NOMO-1 treated with dmso at 0.1 percent for 144 hours (cell line): ENCODE measurements around the gene TCF4.
A peak's percentile ranks its signal among the peaks of the same experiment; 100 is the strongest.

Source experiments
- DNase-seq: peaks from one replicate; lab custom pipeline; 2025; ENCODE audit not compliant: unreplicated experiment; lab: John Stamatoyannopoulos, UW

Gene TCF4

DNA sequence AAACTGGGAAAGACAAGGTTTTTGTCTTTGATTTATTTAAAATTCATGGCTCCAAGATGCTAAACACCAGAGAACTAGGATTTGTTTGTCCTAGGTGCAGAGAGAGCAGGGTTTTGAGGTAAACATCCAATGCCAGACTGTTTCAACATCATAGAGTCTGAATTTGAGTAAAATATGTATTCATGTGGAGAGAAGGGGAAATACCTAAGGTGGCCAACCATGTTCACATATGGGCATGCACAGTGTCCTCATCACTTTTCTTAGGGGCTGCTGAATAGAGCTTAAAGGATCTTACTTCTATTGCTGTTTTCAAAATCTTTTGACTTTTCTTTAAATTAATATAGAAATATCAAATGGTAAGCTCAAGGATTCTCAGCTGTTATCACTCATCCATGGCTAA is 341.7 kb downstream of the TCF4 start:
- DNase-seq: no peak

DNA sequence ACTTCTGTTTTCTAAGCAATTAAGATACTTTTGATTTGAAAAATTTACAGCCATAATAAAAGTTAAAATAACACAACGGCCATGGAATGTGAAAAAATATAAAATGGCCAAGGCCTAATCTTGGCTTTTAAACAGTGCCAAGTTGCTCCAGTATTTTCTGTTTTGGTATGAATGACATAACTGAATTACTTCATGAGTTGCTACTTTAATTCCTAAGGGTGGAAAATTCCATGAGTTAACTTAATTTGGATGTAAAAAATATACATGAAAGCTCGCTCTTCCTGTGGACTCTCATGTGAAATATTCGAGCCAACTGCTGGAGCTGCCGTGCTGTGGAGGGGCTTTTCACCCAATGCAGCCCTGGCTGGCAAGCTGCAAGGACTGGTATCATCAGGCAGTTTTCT is 342.8 kb downstream of the TCF4 start:
- DNase-seq: no peak

DNA sequence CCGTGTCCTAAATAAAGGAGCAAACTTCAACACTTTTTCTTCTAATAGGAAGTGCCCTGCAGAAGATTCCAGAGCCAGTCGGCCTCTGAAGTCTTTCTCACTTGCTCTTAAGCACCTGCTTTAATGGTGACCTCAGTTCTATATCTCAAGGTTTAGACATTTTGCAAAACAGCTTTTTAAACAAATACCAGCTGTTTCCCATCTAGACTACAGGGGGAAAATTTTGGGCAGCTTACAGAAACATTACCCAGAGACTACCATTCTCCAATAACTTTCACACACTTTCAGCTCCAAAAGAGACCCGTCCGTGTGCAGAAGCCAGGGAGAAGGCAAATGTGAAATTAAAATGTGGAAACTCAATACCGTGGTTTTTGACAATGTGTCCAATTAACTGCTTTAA is 343.4 kb downstream of the TCF4 start:
- DNase-seq: no peak

DNA sequence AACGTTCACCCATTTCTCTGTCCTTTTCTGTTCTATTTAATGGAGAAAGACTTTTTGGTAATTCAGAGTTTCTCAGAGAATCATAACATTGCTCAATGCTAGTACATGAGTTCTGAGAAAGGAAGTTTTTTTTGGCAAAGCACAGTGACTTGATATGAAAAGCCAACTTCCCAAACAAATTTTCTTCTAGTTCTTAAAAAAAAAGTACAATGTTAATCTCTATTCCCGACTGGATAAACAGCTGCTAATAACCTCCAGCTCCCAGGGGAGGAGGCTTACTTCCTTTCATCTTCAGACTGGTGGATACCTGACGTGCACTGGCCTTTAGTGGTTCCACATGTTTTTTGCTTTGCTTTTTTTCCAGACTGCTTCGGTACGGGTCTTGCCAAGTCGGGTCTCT is 344.1 kb downstream of the TCF4 start:
- no peak for DNase-seq

DNA sequence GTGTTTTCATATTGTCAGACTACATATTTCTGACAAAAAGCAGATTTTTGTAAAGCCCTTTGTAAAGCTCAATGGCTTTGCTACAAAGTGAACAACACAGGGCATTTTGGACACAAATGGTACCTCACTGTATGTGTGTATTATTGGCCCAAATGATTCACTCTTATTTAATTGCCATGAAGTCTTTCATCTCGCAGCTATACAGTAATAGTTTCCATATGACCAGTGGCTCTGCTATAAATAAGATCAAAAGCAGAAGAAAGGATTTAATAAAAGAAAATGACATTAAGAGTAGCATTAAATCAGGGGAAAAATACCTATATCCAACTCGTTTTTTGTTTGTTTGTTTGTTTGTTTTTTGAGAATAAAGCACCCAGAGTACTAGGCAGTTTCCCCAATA is 344.7 kb downstream of the TCF4 start:
- no peak for DNase-seq

DNA sequence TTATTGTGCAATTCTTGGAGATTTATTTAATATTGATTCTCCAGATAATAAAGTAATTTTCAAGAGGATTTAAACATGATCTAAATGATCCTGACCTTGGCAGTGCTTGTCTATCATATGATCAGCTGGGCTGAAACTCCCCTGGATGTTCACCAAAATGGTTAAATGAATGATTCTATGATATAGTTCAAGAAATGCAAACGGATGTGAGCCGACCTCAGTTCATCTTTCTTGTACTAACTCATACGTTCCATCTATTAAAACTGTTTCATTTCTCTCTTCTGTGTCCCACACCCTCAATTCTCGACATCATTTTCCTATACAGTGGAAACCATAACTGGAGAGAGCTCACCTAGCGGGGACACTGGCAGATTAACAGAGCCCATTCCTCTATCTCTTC is 347.0 kb downstream of the TCF4 start:
- DNase-seq: no peak

DNA sequence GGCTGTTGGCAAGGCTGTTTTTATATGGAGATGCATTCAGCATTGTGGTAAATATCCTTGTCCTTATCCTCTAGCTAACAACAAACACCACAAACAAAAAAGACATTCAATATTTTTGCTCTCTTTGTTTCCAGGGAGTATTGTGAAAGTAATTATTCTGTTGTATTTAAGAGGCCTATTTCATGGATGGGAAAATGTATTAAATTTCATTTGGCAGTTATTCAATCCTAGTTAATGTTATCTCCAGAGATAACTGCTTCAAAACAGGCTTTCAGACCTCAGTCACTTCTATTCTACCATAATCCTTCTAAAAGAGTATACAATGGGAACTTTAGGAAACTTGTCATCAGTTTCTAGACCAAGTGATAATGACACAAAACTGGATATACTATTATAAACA is 348.3 kb downstream of the TCF4 start:
- DNase-seq: no peak

DNA sequence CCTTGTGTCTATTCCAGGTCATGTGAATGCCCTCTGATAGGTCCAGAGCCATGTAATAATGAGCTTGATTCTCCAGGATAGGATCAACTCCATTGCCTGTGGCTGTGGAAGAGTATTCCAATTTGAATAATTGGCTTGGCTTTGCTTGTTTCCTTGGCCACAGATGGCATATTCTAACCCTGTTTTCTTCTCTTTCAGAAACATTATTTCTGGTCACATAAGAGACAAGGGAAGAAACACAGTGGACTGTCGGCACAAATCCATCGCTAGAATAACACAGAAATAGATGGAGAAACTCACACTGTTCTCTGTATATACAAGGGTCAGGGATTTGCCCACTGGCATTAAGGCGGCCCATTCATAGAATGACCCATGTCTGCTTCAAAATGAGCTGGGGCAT is 350.3 kb downstream of the TCF4 start:
- no peak for DNase-seq

DNA sequence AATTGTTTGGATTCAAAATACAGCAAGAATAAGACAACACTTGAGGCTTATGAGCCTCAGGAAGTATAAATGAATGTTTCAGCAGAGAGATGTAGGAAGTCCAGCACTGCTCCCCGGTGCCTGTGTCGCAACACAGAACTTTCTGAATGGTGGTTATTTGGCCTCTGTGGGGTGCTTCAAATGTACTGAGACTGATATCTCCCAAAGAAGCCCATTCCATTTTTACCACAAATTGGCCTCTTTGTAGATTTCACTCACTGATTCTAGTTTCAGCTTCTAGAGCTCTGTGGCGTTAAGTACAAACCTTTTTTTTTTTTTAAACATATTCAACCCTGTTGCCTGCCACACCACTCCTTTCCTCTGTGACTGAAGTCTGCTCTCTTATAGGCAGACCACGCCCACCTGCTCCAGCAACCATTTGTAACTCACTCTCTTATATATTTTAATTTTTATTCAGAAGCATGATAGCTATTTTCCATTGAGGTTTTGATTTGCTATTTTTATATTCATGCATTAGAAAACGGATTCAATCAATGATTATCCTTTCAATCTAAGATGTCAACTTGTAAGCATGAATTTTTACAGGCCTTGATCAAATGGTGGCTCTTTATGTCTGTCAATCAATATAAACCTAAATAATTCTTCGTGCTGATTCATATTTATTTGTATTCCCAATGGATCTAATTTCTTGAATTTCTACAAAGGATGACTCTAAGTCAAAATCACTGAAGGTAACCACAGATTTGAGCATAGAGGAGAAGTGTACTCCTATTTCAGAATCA is 351.7 kb downstream of the TCF4 start:
- no peak for DNase-seq

DNA sequence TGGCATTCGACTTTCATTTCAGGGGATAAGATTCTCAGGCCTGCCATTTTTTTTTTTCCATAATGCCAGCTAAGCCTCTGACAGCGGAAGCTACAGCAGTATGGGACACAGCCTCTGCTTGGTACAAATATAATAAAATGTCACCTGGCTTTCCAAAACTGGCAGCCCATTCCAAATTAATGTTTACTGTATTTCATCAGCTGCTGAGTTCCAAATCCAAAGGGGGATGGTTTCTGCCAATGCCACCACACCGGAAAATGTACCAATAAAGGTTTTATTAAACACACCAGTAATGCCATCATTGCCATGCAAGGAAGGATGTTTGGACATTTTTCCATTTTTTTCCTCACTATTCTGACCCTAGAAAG is 352.9 kb downstream of the TCF4 start:
- no peak for DNase-seq

DNA sequence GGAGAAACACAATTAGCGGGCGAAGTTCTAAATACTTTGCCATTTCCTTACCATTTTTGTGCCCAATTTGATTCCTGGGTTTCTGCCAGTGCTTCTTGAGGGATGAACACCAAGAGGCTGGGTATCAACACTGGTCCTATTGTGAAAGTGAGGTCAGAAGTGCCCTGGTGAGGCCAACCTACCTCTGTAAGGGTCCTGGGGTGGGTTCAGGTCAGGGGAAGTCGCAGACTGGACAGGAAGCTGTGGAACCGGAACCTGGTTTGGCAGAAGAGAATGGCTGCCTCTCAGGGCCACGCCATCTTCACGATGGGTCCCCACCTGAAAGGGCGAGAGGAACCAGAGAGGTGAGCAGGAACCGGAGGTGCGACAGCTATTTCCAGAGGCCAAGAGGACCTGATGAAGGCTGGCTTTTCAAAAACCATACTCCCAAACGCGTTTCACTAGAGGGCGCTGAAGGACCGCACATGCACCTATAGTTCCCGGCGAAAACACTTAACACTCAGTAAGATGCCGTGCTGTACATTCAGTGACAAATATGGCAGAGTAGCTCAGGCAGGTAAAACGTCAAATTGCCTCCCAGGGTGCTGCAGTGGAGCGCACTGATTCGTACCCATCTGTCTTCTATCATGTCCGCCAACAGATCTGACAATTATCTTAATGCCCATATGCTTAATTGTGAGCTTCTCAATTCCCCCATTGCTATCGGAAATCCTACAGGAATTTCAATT is 353.5 kb downstream of the TCF4 start:
- DNase-seq: peak; percentile 49

DNA sequence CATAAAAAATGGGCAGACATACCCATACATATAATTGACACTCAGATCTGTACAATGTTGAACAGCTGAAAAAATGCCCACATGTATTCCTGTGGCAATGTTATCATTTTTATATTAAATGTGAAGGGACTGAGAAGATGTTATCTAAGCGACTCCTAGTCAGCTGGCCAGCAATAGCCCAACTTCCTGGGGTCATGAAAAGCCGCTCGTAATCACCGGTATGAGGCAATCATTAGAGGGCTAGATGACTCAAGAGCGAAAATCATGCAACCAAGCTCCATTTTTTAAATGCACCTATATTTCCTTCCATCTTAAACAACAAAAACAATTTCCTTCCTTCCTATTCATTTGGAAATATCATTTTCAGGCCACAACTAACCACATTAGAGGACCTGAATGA is 354.1 kb downstream of the TCF4 start:
- peak; percentile 31 for DNase-seq

DNA sequence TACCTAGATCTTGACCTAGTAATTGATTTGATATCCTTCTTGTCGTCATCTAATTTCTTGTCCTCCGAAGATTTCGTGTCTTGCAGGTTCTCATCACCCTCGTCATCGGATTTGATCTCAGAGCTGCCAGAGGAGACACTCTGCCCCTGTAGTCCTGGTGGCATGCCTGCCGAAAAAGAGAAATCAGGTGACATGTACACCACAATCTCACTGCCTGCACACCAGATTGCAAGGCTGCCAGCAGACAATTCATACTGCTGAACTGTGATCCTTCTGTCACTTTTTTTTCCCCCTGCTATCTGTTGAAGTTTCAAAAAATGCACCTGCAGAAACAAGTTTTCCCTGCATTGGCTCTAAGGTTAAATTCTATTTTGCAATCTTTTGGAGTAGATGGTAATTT is 355.5 kb downstream of the TCF4 start:
- no peak for DNase-seq

DNA sequence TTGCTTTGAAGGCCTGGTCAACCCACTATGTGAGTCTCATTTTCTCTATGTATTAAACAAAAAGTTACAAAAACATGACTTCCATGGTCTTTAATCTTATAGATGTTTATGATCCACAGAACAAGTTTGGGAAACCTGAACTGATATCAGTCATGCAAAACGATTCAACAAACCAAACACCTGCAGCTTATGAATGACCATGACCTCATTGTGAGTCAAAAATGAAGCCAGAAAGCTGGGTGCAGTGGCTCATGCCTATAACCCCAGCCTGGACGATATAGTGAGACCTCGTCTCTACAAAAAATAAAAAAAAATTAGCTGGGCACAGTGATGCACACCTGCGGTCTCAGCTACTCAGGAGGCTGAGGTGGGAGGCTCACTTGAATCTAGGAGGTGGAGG is 358.3 kb downstream of the TCF4 start:
- DNase-seq: no peak

DNA sequence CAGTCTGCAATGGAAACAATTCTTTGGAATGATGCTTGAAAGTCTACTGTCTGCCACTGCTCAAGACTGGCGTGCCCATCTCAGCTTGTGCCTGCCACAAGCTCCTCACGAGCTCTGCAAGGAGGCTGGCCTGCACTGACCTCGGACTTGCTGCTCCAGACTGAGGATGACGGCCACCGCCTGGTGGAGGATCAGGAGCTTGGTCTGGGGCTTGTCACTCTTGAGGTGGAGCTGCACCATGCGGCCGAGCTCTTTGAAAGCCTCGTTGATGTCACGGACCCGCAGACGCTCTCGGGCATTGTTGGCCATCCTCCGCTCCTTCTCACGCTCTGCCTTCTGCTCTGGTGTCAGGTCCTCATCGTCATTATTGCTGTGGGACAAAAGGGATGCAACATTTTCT is 359.3 kb downstream of the TCF4 start:
- no peak for DNase-seq

DNA sequence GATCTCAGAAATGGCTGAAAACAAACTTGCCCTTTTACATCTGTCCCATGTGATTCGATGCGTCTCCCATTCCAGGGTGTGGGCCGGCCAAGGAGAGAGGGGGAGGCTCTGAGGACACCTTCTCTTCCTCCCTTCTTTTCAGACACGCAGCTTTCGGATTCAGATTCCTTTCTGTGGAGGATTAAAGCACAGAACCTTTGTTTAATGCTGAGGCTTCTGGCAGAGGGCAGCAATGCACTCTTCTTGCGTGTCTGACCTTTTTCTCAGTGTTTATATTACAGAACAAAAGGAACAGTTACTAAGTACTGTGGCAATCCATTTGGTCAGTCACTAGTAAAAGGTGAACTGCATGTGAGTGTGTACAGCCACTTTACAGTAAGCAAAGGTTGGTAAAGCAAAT is 359.8 kb downstream of the TCF4 start:
- no peak for DNase-seq

DNA sequence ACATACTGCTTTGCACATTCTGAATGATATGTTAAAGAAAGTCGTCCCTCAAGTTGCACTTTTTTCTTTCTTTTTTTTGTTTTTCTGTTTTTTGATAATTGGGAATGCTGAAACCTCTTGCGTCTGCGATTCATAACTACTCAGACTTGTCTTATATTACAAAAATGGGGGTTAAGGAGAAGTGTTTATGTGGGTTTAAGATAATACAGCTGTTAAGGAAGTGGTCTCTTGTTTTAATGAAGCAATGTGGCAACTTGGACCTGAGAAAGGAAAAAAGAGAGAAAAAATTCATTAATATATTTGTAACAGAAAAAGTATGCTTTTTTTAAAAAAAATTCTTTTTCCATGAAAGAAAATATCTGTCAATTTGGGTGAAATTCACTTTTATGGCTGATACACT is 360.2 kb downstream of the TCF4 start:
- DNase-seq: no peak

DNA sequence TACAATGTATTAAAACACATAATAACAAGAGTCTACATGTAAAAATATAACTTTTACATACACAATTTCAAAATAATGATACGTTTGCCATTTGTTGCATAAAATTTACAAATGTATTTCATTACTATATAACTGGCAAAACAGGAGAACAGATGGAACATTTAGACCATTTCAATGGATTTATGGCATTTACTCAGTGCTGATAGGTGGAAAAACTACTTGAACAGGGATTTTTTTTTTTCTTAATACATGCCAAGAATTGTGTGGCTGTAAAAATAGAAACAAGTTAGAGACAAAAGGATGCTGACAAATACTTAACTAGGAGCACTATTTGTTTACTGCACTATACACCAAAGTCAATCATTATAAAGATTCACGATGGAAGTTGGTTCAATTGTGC is 361.9 kb downstream of the TCF4 start:
- no peak for DNase-seq

DNA sequence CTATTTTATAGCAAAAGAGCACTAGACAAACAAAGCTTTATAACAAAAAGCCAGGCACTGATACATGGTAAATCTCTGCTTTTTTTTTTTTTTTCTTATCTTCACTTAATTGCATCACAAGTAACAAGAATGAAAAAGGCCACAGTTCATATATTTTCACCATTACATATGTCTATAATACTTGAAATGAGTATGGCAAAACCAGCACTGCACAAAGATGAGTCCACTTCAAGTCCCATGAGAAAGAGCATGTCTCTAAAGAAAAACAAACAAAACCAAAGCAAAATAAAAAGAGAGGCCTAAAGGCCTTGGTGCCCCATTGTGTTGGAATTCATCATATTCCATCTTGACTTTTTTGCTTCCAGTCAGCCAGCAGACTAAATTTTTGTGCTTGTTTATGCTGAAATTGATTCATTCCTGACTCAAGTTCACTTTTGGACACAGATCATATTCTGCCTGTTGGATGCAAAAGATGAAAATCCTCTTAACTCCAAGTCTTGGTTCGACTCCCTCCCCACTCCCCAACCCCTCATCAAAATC is 363.8 kb downstream of the TCF4 start:
- no peak for DNase-seq

DNA sequence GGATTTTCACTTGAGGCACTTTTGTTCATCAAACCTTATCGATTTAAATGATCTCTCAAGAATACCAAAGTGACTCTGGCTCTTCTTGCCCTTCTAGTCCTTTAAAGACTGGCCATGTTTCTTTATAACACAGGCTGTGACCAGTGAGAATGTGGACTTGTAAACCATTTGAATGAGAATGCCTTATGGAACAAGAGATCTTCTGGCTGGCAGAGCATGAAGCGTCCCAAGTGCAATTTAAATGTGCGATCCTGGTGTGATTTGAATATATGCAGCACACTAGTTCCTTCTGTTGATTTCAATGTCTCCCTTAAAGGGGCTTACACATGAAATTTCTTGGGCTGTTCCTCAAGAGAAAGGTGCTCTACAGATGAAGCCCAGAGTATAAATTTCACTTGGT is 366.4 kb downstream of the TCF4 start:
- no peak for DNase-seq

DNA sequence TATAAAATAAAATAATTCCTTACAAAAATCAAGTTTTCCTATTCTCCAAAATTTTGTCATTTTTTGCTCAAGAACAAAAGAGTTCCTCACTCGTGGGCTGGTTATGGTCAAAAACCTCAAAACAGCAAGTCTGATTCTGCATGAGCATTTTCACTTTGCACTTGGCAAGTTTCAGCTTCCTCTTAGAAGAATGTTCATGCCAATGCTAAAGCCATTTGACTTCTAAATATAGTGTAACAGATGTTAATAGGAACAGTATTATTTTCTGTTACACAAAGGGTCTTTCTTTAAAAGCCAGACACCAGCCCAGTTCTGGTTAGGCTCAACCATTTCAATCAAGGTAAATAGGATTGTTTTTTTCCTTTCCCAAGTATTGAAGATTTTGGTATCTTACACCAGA is 367.5 kb downstream of the TCF4 start:
- DNase-seq: no peak

DNA sequence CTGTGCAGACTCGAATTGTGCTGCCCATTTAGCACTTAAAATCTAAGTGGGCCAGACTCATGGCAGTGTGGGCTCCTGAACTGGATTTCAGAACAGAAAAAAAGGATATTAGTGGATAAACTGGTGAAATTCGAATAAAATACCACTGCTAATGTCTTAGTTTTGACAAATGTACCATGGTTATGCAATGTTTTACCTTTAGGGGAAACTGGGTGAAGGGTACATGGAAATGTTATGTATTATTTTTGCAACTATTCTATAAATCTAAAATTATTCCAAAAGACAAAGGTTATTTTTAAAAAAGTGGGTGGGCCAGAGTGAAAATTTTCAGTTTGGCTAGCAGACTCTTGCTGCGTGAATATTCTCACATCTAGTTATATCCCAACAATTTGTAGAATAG is 368.2 kb downstream of the TCF4 start:
- no peak for DNase-seq

DNA sequence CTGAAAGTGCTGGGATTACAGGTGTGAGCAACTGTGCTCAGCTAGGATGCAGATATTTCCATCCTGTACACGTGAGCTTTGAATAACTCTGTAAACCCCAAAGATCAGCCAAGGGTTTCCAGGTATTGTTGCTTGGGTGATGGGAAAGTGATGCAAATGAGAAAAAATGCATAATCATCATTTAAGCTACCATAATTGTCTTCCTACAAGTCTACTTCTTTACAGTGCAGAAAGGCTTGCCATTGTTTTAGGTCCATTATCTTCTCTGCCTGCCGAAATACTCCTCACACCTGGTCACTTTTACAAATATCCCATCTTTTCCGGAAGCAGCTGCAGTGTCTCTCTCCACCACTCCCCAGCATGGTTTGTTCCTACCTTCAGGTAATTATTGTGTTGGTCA is 368.9 kb downstream of the TCF4 start:
- no peak for DNase-seq
